ENCODE data around the gene DUSP5. TPM values are rescaled to one million over a fixed set of nuclear protein-coding genes. Genes with fewer than 3 reads are reported as not detected.

DUSP5 gene
- total RNA-seq, 2 donors from 2014 or later = 6.9 to 33.1 TPM

GRCh38 chr10:110511734-110512449 is 14.2 kb downstream of the DUSP5 start:
- no peak for TF ChIP-seq POLR2AphosphoS5 (IDR thresholded peaks at IDR 0.05)
- no peak for TF ChIP-seq POLR2A (IDR thresholded peaks at IDR 0.05)
- TF ChIP-seq CTCF (IDR thresholded peaks at IDR 0.05) = no peak
- intact Hi-C loops (cut with DNase I) = no loop called here
- WGBS = 70% methylated on average over 6 of the region's 6 CpGs

GRCh38 chr10:110512461-110513187 is 14.9 kb downstream of the DUSP5 start:
- no peak for TF ChIP-seq POLR2AphosphoS5 (IDR thresholded peaks at IDR 0.05)
- TF ChIP-seq POLR2A (IDR thresholded peaks at IDR 0.05) = no peak
- TF ChIP-seq CTCF (IDR thresholded peaks at IDR 0.05) = no peak
- intact Hi-C loops (cut with DNase I) = no loop called here
- H3K9me3 ChIP-seq = no peaks in the 10 kb centered on the region
- no peak overlapping the region for H3K27ac ChIP-seq
- H3K27me3 ChIP-seq (replicated peaks; ENCODE audit: insufficient read depth) = no peaks in the 10 kb centered on the region
- no peak for DNase-seq (ENCODE audit: low spot score)
- H3K36me3 ChIP-seq = no peaks in the 10 kb centered on the region
- WGBS = 56% methylated on average over 5 of the region's 5 CpGs
- H3K4me3 ChIP-seq = no peak overlapping the region
- H3K4me1 ChIP-seq (replicated peaks) = no peaks in the 10 kb centered on the region

More at GRCh38 chr10:110511734-110512449, 14.2 kb downstream of the DUSP5 start:
- H3K4me3 ChIP-seq = no peak overlapping the region
- H3K9me3 ChIP-seq = no peaks in the 10 kb centered on the region
- H3K27ac ChIP-seq = no peak overlapping the region
- no peaks in the 10 kb centered on the region for H3K4me1 ChIP-seq (replicated peaks)
- no peaks in the 10 kb centered on the region for H3K27me3 ChIP-seq (replicated peaks; ENCODE audit: insufficient read depth)
- no peak for DNase-seq (ENCODE audit: low spot score)
- H3K36me3 ChIP-seq = no peaks in the 10 kb centered on the region

GRCh38 chr10:110513949-110514348 is 16.2 kb downstream of the DUSP5 start:
- WGBS = 97% methylated on average over 4 of the region's 4 CpGs
- no peaks in the 10 kb centered on the region for H3K36me3 ChIP-seq
- no peak overlapping the region for H3K27ac ChIP-seq
- H3K9me3 ChIP-seq = no peaks in the 10 kb centered on the region
- no peak overlapping the region for H3K4me3 ChIP-seq
- no peaks in the 10 kb centered on the region for H3K27me3 ChIP-seq (replicated peaks; ENCODE audit: insufficient read depth)
- intact Hi-C loops (cut with DNase I) = no loop called here
- H3K4me1 ChIP-seq (replicated peaks) = no peaks in the 10 kb centered on the region
- TF ChIP-seq CTCF (IDR thresholded peaks at IDR 0.05) = no peak
- TF ChIP-seq POLR2AphosphoS5 (IDR thresholded peaks at IDR 0.05) = no peak
- no peak for TF ChIP-seq POLR2A (IDR thresholded peaks at IDR 0.05)
- no peak for DNase-seq (ENCODE audit: low spot score)

GRCh38 chr10:110514848-110515247 is 17.1 kb downstream of the DUSP5 start:
- intact Hi-C loops (cut with DNase I) = no loop called here
- WGBS = 90% methylated on average over 3 of the region's 3 CpGs

More at GRCh38 chr10:110514848-110515247, 17.1 kb downstream of the DUSP5 start:
- H3K4me1 ChIP-seq (replicated peaks) = no peaks in the 10 kb centered on the region
- H3K36me3 ChIP-seq = no peaks in the 10 kb centered on the region
- no peak overlapping the region for H3K4me3 ChIP-seq
- DNase-seq (ENCODE audit: low spot score) = no peak
- TF ChIP-seq POLR2A (IDR thresholded peaks at IDR 0.05) (no peak), POLR2AphosphoS5 (IDR thresholded peaks at IDR 0.05) (no peak), CTCF (IDR thresholded peaks at IDR 0.05) (no peak)
- no peak overlapping the region for H3K27ac ChIP-seq
- no peaks in the 10 kb centered on the region for H3K9me3 ChIP-seq
- H3K27me3 ChIP-seq (replicated peaks; ENCODE audit: insufficient read depth) = no peaks in the 10 kb centered on the region
